Measurements from ENCODE around the gene TMEM132A. TPM values are rescaled to one million over a fixed set of nuclear protein-coding genes. Genes with fewer than 3 reads are reported as not detected.

TMEM132A gene
- total and polyA plus RNA-seq, 9 of the 15 experiments (the other 6 are each of a cell fraction or from before 2014, with no cell fraction given) = 0.04 to 1.1 (median 0.18) TPM; not detected in 4

- Histone ChIP-seq H3K9ac (ENCODE audit: insufficient read depth in 1 of 2, low read depth in 2 of 2, low read length in 2 of 2) (no peak overlapping the region), H3K4me3 (no peak overlapping the region), H3K27me3 (ENCODE audit: control insufficient read depth in 2 of 2, insufficient read depth in 2 of 2, low read length in 2 of 2) (peaks cover 43 to 74% of the 10 kb centered on the region in 2 experiments), H3K27ac (ENCODE audit: extremely low read depth, low read depth, low read length) (no peak overlapping the region), H3K4me2 (ENCODE audit: insufficient read depth, low read length) (no peak overlapping the region), H3K79me2 (ENCODE audit: control insufficient read depth, insufficient read depth, low read length) (no peaks in the 10 kb centered on the region), H3K9me3 (replicated peaks; ENCODE audit: control insufficient read depth, insufficient read depth, low read depth, low read length) (no peaks in the 10 kb centered on the region), H2AFZ (ENCODE audit: low read depth, low read length) (no peak overlapping the region), H3K36me3 (ENCODE audit: control insufficient read depth, insufficient read depth, low read length) (no peaks in the 10 kb centered on the region), H3K9me1 (ENCODE audit: control insufficient read depth, insufficient read depth, low read length) (no peaks in the 10 kb centered on the region), H4K20me1 (replicated peaks; ENCODE audit: control insufficient read depth, insufficient read depth, low read length) (peaks cover 4% of the 10 kb centered on the region), H3K4me1 (replicated peaks in 1 of 2; ENCODE audit: control insufficient read depth in 2 of 2, insufficient read depth in 2 of 2, low read length in 2 of 2) (peaks cover 6 to 7% of the 10 kb centered on the region in 2 experiments; a peak in 4 of 5 replicates)
- TF ChIP-seq TEAD2 (tag; IDR thresholded peaks at IDR 0.05) = no peak
- TF ChIP-seq CBFA2T3 (IDR thresholded peaks at IDR 0.05) = 0 out of 2 replicates have a peak, but pooled peaks have one; percentile 6
- no TSS peak for BruUV-seq (replicated peaks)
- no peak for FAIRE-seq
- intact Hi-C loops (cut with micrococcal nuclease) (no loop called here), in situ Hi-C loops (cut with MboI) (no loop called here)
- no peak for ATAC-seq
- WGBS (ENCODE audit: insufficient coverage, low coverage, missing lambda C conversion rate) = 0% methylated on average over 2 of the region's 2 CpGs
- DNase-seq (ENCODE audit: extremely low read depth in 1 of 4, low spot score in 3 of 4) = no peak
- ChIA-PET CTCF (ENCODE audit: low intra/inter-chr PET ratio) (no interaction called here), POLR2A (interaction anchor here (1.0 kb wide), 1 partner anchor 184 kb away, joined by 3 read pairs; no protein-coding TSS in a partner anchor)
Measured at GRCh38 chr11:60947700-60948099, 23.4 kb downstream of the TMEM132A start.

GRCh38 chr11:60948250-60948649, 24.0 kb downstream of the TMEM132A start:
- Histone ChIP-seq H3K27me3 (ENCODE audit: control insufficient read depth in 2 of 2, insufficient read depth in 2 of 2, low read length in 2 of 2) (peaks cover 45 to 75% of the 10 kb centered on the region in 2 experiments), H3K4me3 (no peak overlapping the region), H2AFZ (ENCODE audit: low read depth, low read length) (no peak overlapping the region), H3K4me2 (ENCODE audit: insufficient read depth, low read length) (no peak overlapping the region), H4K20me1 (replicated peaks; ENCODE audit: control insufficient read depth, insufficient read depth, low read length) (peaks cover 4% of the 10 kb centered on the region), H3K9me3 (replicated peaks; ENCODE audit: control insufficient read depth, insufficient read depth, low read depth, low read length) (no peaks in the 10 kb centered on the region), H3K9ac (ENCODE audit: insufficient read depth in 1 of 2, low read depth in 2 of 2, low read length in 2 of 2) (no peak overlapping the region), H3K4me1 (replicated peaks in 1 of 2; ENCODE audit: control insufficient read depth in 2 of 2, insufficient read depth in 2 of 2, low read length in 2 of 2) (peaks cover 6 to 7% of the 10 kb centered on the region in 2 experiments; a peak in 4 of 5 replicates), H3K36me3 (ENCODE audit: control insufficient read depth, insufficient read depth, low read length) (no peaks in the 10 kb centered on the region), H3K79me2 (ENCODE audit: control insufficient read depth, insufficient read depth, low read length) (no peaks in the 10 kb centered on the region), H3K9me1 (ENCODE audit: control insufficient read depth, insufficient read depth, low read length) (no peaks in the 10 kb centered on the region), H3K27ac (ENCODE audit: extremely low read depth, low read depth, low read length) (no peak overlapping the region)
- ATAC-seq (no peak), DNase-seq (ENCODE audit: extremely low read depth in 1 of 4, low spot score in 3 of 4) (no peak), FAIRE-seq (no peak)
- intact Hi-C loops (cut with micrococcal nuclease) = no loop called here
- TF ChIP-seq FOXJ3 (CRISPR knock-in tag; IDR thresholded peaks at IDR 0.05) (no peak), ZNF699 (CRISPR knock-in tag; IDR thresholded peaks at IDR 0.05; ENCODE audit: insufficient replicate concordance) (no peak), SRSF1 (IDR thresholded peaks at IDR 0.05; ENCODE audit: low read depth, low read length) (no peak), ZNF134 (CRISPR knock-in tag; conservative IDR thresholded peaks at IDR 0.05) (no peak), HIVEP1 (CRISPR knock-in tag; IDR thresholded peaks at IDR 0.05) (no peak), ZZZ3 (IDR thresholded peaks at IDR 0.05) (no peak), ZNF511 (CRISPR knock-in tag; IDR thresholded peaks at IDR 0.05) (no peak), TCFL5 (CRISPR knock-in tag; conservative IDR thresholded peaks at IDR 0.05) (no peak), GTF2E2 (tag; IDR thresholded peaks at IDR 0.05) (no peak), EWSR1 (IDR thresholded peaks at IDR 0.05; ENCODE audit: borderline replicate concordance, low read depth, partially characterized antibody) (no peak), TFAM (CRISPR knock-in tag; conservative IDR thresholded peaks at IDR 0.05) (no peak), PHB2 (IDR thresholded peaks at IDR 0.05; ENCODE audit: low read depth) (no peak), DNMT1 (IDR thresholded peaks at IDR 0.05) (no peak)
- CTCF ChIA-PET (ENCODE audit: low intra/inter-chr PET ratio) = no interaction called here
- WGBS (ENCODE audit: insufficient coverage, low coverage, missing lambda C conversion rate) = 5% methylated on average over 3 of the region's 5 CpGs
- BruUV-seq (replicated peaks) = no TSS peak
- POLR2A ChIA-PET = interaction anchor here (0.6 to 1.0 kb wide), 2 partner anchors 122 to 185 kb away, joined by 3 to 4 read pairs; no protein-coding TSS in a partner anchor
- in situ Hi-C loops (cut with MboI) = no loop called here
